ENCODE results near the gene C5. TPM values are rescaled to one million over a fixed set of nuclear protein-coding genes. Genes with fewer than 3 reads are reported as not detected.

C5 gene
- total and polyA plus RNA-seq, 9 of the 15 experiments (the other 6 are each of a cell fraction or from before 2014, with no cell fraction given) = 0.08 to 0.91 (median 0.42) TPM

GRCh38 chr9:120918931-120919842 is 130.9 kb downstream of the C5 start:
- ATAC-seq = peak; percentile 5
- no peaks in the 10 kb centered on the region for H3K9me3 ChIP-seq (replicated peaks; ENCODE audit: control insufficient read depth, insufficient read depth, low read depth, low read length)
- TF ChIP-seq ZNF436 (CRISPR knock-in tag; IDR thresholded peaks at IDR 0.05) (peak; percentile 54; the same call in 1 of the 2 replicates), KDM1A (IDR thresholded peaks at IDR 0.05) (0 out of 4 replicates have a peak, but pooled peaks have one; percentile 31 to 37), BCOR (IDR thresholded peaks at IDR 0.05) (peak; percentile 59), ZFP36 (IDR thresholded peaks at IDR 0.05; ENCODE audit: low read depth, low read length, partially characterized antibody) (peak; percentile 97), RBM25 (IDR thresholded peaks at IDR 0.05; ENCODE audit: low read depth, low read length, severe bottlenecking) (peak; percentile 59), RB1 (IDR thresholded peaks at IDR 0.05; ENCODE audit: low read depth) (no peak), FUS (optimal IDR thresholded peaks at IDR 0.05; ENCODE audit: low read depth, low read length) (no peak), PHF21A (IDR thresholded peaks at IDR 0.05; ENCODE audit: borderline replicate concordance, low read depth) (no peak), U2AF2 (optimal IDR thresholded peaks at IDR 0.05; ENCODE audit: low read depth, low read length) (no peak)
- TF ChIP-seq, protein P1, sequence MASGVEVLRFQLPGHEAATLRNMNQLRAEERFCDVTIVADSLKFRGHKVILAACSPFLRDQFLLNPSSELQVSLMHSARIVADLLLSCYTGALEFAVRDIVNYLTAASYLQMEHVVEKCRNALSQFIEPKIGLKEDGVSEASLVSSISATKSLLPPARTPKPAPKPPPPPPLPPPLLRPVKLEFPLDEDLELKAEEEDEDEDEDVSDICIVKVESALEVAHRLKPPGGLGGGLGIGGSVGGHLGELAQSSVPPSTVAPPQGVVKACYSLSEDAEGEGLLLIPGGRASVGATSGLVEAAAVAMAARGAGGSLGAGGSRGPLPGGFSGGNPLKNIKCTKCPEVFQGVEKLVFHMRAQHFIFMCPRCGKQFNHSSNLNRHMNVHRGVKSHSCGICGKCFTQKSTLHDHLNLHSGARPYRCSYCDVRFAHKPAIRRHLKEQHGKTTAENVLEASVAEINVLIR (CRISPR knock-in tag; IDR thresholded peaks at IDR 0.05) = no peak
- TF ChIP-seq, protein P2, sequence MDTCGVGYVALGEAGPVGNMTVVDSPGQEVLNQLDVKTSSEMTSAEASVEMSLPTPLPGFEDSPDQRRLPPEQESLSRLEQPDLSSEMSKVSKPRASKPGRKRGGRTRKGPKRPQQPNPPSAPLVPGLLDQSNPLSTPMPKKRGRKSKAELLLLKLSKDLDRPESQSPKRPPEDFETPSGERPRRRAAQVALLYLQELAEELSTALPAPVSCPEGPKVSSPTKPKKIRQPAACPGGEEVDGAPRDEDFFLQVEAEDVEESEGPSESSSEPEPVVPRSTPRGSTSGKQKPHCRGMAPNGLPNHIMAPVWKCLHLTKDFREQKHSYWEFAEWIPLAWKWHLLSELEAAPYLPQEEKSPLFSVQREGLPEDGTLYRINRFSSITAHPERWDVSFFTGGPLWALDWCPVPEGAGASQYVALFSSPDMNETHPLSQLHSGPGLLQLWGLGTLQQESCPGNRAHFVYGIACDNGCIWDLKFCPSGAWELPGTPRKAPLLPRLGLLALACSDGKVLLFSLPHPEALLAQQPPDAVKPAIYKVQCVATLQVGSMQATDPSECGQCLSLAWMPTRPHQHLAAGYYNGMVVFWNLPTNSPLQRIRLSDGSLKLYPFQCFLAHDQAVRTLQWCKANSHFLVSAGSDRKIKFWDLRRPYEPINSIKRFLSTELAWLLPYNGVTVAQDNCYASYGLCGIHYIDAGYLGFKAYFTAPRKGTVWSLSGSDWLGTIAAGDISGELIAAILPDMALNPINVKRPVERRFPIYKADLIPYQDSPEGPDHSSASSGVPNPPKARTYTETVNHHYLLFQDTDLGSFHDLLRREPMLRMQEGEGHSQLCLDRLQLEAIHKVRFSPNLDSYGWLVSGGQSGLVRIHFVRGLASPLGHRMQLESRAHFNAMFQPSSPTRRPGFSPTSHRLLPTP (IDR thresholded peaks at IDR 0.05; ENCODE audit: borderline replicate concordance, extremely low read depth, insufficient read length) = peak; percentile 37
- DNase-seq (ENCODE audit: extremely low read depth in 1 of 4, low spot score in 3 of 4) = no peak
- H3K27ac ChIP-seq (ENCODE audit: extremely low read depth, low read depth, low read length) = no peak overlapping the region
- peak overlapping the region; percentile 35 for H2AFZ ChIP-seq (ENCODE audit: low read depth, low read length)
- in situ Hi-C loops (cut with MboI) = no loop called here
- no peaks in the 10 kb centered on the region for H3K9me1 ChIP-seq (ENCODE audit: control insufficient read depth, insufficient read depth, low read length)
- H3K4me2 ChIP-seq (ENCODE audit: insufficient read depth, low read length) = 0 out of 2 replicates have a peak overlapping the region, but pooled peaks have one; percentile 2
- no peaks in the 10 kb centered on the region for H3K79me2 ChIP-seq (ENCODE audit: control insufficient read depth, insufficient read depth, low read length)
- H3K36me3 ChIP-seq (ENCODE audit: control insufficient read depth, insufficient read depth, low read length) = no peaks in the 10 kb centered on the region
- CTCF ChIA-PET (ENCODE audit: low intra/inter-chr PET ratio) = no interaction called here
- no peak for FAIRE-seq
- peaks cover 14 to 31% of the 10 kb centered on the region in 2 experiments; a peak in 4 of 5 replicates for H3K4me1 ChIP-seq (replicated peaks in 1 of 2; ENCODE audit: control insufficient read depth in 2 of 2, insufficient read depth in 2 of 2, low read length in 2 of 2)
- 52% methylated on average over 17 of the region's 20 CpGs for WGBS (ENCODE audit: insufficient coverage, low coverage, missing lambda C conversion rate)
- peak overlapping the region in 1 of 2 experiments; percentile 68; a peak in 1 of 4 replicates for H3K9ac ChIP-seq (ENCODE audit: insufficient read depth in 1 of 2, low read depth in 2 of 2, low read length in 2 of 2)
- intact Hi-C loops (cut with micrococcal nuclease) = no loop called here
- no peaks in the 10 kb centered on the region for H3K27me3 ChIP-seq (ENCODE audit: control insufficient read depth in 2 of 2, insufficient read depth in 2 of 2, low read length in 2 of 2)
- BruUV-seq (replicated peaks) = no TSS peak
- POLR2A ChIA-PET = interaction anchor here (1.0 to 1.2 kb wide), 4 partner anchors 9 to 145 kb away, joined by 3 to 5 read pairs (median 3); no protein-coding TSS in a partner anchor
- H4K20me1 ChIP-seq (replicated peaks; ENCODE audit: control insufficient read depth, insufficient read depth, low read length) = no peaks in the 10 kb centered on the region
- no peak overlapping the region for H3K4me3 ChIP-seq
